DMS114 treated with DMSO at 0.1 percent for 48 hours (cell line): ENCODE results near the gene CTLA4.
A peak's percentile ranks its signal among the peaks of the same experiment; 100 is the strongest.

Experiments used
- DNase-seq: peaks from one replicate; lab custom pipeline; 2025; ENCODE audit not compliant: unreplicated experiment; lab: John Stamatoyannopoulos, UW

CTLA4 gene

DNA sequence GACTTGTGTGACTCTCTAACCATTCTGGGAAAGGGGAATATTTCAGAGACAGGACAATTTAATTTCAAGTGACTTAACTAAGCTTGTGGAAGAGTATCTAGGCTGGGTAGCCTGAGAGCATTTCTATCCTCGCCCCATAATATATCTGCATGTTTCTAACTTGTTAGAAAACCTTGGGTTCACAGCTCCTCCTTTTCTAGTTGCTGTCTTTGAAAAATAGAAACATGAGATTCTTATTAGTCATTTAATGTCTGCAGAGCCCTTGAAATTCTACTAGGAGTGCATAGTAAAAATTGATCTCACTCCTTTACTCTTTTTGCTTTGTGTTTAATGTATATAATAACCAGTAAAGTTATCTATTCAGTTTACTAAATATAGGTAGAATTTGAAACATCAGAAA, 22.4 kb downstream of the CTLA4 start:
- no peak for DNase-seq

DNA sequence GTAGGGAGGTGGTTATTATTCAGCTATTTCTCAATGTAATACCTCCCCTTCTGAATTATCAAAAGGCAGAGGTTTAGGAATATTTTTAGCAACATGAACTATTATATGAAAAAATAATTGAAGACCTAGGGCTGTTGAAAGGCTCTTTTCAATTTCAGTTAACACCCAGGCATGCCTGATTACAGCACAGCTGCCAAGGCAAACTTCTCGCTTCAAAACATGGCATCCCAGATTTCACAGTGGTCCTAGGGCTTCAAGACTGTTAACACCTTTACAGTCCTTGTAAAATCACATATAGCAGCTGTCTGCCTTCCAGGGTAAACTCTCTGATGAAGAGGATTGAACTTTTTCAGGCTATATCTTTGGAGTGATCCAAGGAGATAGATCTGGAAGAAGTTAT, 23.2 kb downstream of the CTLA4 start:
- DNase-seq: no peak

DNA sequence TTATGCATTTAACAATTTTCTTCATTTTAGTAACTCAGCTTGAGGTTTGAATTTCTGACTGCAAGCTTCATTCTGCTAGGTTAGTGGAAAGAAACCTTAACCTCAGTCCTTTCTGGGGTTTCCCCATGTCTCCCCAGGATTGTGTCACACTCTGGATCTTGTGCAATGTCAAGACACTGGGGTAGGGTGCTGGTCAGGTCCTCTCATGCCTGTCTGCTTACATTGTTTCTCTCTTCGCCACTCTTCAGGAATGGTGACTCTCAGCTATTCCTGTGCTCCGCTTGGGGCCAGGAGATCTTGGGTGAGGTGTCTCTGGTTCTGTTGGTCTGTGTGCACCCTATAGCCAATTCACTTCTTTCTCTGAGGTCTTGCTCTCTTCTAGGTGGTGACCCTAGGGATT, 23.9 kb downstream of the CTLA4 start:
- DNase-seq: no peak

DNA sequence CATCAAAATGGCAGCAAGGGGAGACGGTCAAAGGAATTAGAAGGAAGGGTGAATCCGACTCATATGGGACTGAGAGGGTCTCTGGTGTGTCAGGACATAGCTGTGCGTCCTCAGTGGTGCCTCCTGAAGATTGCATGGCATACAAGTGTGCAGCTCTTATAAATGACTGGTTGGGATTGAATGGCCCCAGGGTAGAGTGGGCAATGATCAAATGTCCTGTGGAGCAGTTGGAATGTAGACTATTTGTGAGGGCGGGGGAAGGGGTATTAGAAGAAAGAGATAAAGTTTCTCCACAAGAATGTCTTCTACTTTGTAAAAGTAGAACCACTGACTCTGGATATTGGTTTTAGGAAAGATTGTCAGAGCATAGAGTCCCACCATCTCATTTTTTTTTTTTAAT, 24.6 kb downstream of the CTLA4 start:
- no peak for DNase-seq

DNA sequence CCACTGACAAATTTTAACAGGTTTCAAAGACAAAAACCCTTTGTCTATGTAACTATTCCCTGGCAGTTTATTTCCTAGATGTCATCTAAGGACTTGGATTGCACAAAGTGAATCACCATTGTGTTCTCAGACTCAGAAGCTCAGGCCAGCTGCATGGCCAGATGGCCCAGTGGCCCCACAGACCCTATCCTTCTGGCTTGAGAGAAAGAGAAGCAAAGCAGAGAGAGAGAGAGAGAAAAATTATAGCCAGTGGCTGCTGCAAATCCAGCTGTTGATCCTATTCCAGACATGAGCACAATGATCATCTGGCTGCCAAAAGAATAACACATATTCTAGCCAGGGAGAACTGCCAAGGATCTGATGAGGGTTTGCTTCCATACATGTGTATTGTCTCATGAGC, 25.8 kb downstream of the CTLA4 start:
- DNase-seq: no peak

DNA sequence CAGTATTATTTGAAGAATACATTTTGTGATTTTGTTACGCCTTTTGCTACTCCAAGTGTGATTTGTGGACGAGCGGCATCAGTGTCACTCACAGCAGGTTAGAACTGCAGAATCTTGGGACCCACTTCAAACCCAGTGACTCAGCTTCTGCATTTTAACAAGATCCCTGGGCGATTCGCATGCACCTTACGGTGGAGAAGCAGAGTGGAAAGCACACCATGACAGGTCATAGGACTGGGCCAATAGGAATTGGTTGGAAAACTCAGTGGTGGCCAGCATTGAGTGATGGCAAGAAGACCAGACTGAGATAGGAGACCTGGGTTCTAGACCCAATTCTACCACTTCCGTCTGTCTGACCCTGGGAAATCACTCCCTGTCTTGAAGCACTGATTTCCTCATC, 26.3 kb downstream of the CTLA4 start:
- no peak for DNase-seq

DNA sequence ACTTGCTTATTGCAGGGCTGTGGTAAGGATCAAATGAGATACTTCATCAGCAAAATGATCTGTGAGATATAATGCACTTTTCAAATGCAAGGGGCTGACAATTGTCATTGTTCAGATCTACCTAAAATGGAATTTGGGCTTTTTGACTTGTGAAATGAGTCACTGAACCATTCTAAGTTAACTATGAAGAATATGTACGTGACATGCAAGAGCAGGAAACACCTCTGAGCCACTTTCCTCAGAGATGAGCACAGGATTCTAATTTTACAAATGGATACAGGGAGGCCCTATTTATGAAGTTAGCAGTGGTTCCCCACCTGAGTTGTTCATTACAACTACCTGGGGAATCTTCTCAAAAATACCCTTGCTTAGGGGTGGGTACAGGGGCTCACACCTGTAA, 26.7 kb downstream of the CTLA4 start:
- DNase-seq: no peak

DNA sequence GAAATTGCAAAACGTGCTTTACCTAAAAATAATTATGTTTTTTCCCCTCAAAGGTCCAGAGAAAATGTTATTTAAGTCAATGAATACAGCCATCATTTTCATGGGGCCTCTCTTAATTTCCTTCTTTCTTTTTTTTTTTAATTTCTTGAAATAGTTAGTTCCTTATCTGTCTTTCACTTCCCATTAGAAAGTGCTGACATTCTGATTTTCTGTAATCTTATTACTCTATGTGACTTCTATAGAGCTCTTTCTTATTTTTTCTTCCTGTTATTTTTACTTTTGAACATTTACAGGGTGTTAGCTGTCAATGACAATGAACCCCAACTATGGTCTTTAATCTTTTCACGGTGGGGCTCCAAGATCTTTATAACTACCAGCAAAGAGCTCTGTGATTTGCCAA, 30.0 kb downstream of the CTLA4 start:
- DNase-seq: no peak

DNA sequence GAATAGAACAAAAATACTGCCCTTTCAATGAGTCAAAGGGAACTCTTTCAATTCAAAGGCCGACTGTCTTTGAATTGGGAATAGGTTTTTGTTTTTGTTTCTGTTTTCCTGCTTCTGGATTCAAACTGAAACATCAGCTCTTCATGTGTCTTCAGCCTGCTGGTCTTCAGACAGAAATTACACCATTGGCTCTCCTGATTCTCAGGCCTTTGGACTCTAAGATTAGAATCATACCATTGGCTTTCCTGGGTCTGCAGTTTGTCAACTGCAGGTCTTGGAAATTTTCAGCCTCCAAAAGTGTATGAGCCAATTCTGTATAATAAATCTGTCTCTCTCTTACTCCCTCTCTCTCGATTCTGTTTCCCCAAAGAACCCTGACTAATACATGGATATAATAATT, 31.1 kb downstream of the CTLA4 start:
- no peak for DNase-seq

DNA sequence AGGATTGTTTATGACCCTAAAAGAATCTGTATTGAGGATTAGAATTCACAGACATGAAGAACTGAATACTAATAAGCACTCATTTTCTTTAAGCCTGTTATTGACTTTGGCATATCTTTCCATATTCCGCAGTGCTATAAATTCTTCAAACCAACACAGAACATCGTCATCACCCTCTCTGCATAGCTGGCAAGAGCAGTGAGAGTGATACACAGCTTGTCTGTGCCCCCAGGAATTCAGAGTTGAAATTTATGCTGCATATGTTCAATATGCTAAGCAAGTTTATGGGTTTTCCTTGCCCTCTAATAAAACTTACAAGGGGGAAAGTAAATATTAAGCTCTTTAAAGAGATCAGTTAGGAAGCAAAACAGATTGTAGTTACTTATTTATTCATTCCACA, 32.7 kb downstream of the CTLA4 start:
- no peak for DNase-seq

DNA sequence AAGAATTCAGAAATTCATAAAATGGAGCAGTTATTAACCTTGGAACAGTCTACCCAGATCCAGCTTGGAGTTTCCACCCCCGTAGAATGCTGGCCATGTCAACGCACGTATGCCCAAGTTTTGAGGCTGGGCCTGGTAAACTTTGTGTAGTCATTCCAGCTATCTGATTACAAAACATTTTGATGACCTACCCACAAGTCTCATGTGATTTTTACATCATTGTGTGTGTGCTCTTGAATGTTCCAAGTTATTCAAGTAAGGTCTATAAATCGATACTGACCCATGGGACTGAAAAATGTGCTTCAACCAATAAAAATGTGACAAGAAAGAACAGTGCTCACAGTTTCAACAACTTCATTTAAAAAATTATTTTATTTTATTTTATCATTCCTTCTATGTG, 36.5 kb downstream of the CTLA4 start:
- no peak for DNase-seq

DNA sequence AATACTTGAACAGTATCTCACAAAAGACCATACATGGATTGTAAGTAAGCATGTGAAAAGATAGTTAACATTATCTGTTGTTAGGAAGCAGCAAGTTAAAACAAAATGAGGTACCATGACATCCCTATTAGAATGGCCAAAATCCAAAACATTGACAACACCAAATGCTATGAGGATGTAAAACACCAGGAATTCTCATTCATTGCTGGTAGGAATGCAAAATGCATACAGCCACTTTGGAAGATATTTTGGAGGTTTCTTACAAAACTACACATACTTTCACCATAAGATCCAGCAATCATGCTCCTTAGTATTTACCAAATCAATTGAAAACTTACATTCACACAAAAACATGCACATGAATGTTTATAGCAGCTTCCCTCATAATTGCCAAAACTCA, 38.1 kb downstream of the CTLA4 start:
- no peak for DNase-seq

DNA sequence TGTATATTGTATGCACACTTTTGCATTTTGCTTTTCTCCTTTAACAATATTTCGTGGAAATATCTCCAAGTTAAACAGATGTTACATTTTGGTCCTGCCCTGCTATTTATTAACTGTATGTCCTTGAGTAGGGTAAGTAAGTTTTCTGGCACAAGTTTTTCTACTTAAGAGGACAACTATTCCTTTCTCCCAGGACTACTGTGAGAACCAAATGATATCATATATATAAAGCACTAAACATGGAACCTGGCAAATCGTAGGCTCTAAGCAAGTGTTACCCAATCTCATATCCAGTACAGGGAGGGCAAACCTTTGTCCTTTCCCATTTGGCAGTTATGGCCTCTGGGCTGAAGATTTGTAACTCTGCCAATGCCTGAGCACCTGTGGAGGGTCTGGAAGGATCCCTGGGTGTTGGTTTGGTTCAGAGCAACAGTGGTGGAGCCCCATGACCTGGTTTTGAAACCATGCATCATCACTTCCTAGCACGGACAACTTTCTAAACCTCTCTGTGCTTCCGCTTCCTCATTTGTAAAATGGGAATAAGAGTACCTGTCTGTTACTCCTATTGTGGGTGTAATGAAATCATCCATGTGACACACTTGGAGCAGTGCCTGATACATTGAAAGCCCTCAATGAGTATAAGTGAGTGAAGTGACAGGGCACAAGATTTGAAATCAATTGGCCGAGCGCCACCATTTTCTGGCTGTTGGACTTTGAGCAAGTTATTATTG, 40.7 kb downstream of the CTLA4 start:
- DNase-seq: no peak

DNA sequence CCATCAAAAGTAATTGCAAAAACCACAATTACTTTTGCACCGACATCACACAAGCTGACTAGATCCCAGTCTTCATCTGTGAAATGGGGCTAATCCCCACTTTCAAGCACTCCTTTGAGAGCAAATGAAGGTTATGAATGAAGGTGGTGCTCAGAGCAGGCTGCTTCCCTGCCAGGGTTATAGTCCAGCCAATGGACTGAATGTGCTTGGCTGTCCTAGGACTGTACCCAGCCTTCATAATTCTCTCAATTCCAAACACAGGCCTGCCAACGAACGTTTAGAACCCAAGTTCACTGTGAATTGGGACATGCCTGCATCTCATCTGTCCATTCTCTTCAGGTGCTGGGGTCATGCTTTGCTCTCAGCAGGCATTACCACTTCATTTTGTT, 41.2 kb downstream of the CTLA4 start:
- no peak for DNase-seq

DNA sequence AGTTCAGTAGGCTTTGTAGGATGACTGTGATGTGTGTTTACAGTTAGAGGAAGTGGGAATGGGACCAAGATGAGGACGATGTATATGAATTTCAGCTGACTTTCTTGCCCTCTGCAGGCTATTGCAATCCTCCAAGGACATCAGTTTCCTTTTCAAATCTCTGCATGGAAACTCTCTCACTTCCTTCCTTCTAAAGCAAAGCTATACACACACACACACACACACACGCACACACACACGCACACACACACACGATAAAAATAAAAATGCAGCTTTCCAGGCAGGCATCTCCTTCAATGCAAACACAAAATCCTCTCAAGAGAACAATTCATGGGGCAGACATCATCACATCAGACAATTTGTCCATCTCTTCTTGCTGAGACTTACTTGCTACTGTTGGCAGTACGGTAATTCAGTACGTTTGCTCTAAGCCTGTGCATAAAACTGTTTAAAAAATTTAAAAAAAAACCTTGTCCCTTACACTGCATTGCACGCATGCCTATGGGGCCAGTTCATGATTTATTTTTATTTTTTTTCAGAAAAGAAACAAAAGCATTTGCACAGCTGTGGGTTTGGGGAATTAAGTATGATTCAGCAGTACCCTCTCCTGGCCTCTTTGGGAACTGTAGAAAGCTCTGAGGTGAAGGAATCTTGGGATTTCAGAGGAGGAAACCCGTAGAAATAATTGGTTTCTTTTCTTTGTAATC, 41.8 kb downstream of the CTLA4 start:
- peak; percentile 45 for DNase-seq

DNA sequence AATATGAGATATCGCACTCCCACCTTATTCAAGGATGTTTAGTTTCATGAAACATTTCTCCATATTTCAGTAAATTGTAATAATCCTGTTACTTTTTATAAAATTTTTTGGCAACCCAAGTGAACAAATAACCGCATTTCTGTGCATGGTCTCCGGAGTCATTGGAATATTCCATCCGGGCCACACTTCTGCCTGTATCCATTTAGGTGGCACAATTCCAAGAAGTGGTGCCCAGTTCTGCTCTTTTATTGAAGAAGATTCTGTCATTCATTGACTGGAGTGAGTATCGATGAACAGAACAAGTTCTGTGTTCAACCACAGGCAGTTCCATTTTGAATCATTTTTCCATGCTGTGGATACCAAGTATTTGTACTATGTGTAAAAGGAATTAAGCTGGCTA, 42.4 kb downstream of the CTLA4 start:
- DNase-seq: no peak

DNA sequence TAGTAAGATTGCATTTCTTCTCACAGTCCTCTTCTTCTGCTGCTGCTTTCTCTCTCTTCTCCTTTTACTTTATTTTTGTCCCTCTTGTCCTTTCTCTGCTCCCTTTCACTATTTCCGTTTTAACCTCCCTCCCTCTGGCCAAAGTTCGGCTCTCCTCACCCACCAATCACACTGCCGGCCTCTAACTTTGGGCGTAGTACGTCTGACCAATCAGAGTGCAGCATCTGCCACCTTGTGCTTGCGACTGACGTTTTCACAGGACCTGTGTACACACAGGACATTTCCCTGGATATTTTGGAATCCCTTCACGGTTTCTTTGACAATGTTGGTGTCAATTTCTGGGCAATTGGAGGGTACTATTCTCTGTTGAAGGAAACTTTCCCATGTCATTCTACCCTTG, 46.4 kb downstream of the CTLA4 start:
- DNase-seq: no peak

DNA sequence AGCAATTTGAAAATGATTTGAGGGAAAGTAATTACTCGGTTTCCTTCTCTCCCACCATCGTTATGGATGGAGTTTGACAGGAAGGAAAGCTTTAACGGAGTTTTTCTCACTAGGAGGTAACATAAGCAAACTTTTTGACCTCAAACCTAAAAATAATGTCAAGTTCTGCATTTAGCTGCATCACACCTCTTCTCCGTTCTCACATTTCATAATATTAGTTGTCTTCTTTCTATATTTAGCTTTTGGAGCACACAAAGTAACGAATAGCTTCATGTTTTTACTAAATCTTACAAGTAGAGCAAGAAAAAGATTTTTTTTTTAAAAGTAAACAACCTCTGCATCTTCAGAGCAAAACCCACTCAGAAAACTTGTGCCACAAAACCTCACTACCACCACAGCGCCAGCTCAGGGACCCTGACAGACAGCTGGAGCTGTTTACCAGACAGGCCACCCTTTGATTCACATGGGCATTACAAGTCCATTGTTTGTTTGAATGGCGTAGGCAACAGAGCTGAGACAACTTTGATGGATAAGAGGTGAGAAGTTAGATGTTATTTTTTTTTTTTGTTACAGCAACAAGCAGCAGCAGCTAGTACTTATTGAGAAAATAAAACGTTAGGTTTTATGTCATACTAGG, 47.1 kb downstream of the CTLA4 start:
- DNase-seq: no peak

DNA sequence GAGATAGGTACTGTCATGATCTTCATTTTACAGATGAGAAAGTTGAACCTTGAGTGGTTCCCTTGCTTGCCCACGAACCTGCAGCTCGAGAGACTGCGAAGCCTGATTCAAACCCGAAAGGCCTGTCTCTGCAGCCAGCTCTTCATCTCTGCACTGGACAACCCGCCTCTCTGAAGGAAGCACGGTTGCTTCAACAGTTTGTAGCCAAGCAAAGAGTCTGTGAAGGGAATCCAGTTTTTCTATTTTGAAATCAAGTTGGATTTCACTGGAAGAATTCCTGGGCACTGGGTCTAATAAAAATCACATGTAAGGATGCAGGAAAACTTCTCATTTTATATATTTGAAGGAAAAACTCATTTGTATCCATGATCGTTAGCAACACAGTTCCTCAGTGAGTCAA, 47.7 kb downstream of the CTLA4 start:
- no peak for DNase-seq

DNA sequence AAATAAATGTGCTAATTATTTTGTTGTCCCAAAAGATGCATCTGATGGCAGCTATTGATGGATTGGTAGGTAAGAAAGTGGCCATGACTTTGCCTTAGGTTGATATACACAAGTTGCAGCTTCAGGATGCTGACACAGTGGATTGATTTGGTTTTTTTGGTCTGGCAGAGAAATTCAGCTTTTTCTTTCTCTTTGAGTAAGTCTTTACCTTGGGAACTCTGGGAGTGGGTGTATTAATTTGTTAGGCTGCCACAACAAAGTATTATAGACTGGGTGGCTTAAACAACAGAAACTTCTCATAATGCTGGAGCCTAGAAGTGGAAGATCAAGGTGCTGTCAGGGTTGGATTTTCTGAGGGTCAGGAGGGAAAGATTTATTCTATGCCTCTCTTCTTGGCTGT, 49.2 kb downstream of the CTLA4 start:
- DNase-seq: no peak

DNA sequence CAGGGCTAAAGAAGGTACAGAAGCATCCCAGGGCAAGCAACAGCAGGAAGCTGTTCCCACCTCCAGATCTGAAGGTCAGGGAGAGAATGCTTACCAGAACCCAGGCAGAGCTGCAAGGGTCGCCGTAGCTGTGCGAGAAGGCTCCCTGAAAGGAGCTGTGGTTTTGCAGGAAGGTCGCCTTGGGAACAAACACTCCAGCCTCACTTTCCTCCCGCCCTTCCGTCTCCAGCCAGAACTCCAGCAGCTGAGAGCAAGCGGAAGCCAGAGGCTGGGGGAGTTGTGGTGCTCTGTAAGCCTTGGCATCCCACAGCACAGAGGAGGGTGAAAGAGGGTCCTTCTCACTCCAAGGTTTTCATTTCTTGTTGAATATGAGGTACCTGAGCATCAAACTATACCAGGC, 50.7 kb downstream of the CTLA4 start:
- no peak for DNase-seq

DNA sequence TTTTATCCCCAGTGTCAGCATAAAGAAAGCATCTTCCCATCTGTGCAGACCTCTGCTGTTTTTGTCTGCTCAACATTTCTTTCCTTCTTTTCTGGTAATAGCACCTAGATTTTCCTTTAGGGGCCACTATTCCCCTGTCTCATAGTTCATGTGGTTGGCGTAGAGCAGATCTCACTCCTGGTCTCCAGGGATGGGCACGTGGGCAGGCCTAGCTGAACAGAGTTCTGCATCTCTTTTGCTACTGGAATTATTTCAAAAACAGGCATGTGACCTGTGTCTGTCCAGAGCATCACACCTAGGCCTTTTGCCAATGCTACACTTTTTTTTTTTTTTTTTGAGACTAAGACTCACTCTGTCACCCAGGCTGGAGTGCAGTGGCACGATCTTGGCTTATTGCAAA, 51.3 kb downstream of the CTLA4 start:
- DNase-seq: no peak
